NB4 (cell line): ENCODE results near the gene MSGN1.

Source experiments
- DNase-seq: peaks from one replicate; pipeline ENCODE4 v3.0.0; 2010; ENCODE audit warnings: low read depth
- H3K4me3 ChIP-seq: one replicate; pipeline ENCODE4 v1.5.1; 2011; ENCODE audit warnings: mild to moderate bottlenecking, low read depth, low read length, moderate library complexity
- MYC ChIP-seq: IDR thresholded peaks from 2 replicates; pipeline ENCODE4 v1.6.1; 2011; ENCODE audit warnings: low read depth, low read length
- POLR2A ChIP-seq: IDR thresholded peaks from 2 replicates; pipeline ENCODE4 v1.6.1; 2011; ENCODE audit warnings: mild to moderate bottlenecking; ENCODE audit not compliant: insufficient read length; ENCODE audit errors: extremely low read depth
- TF ChIP-seq, protein P1 (sequence below): IDR thresholded peaks from one replicate; pipeline ENCODE4 v1.5.1; 2012; ENCODE audit warnings: low read depth, low read length
- TF ChIP-seq, protein P2 (sequence below): IDR thresholded peaks from 2 replicates; pipeline ENCODE4 v1.6.1; 2011; ENCODE audit warnings: low read depth, low read length

Gene MSGN1

DNA sequence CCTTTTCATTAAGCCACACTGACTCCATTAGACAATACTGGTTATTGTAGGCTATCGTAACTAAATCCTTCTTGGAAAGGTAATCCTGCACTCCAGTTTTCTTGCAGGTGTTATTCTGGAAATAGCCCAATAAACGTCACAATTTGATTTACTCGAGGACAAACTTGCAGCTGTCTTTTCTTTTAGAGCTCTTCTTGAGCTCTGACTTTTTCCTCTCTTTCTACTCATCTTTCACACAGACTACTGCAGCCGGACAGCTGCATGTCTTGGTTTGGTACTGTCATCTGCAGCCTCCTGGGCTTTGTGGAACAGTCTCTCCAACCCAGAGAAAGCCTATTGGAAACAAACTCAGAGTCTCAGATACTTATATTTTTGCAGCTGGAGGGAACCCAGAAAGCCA lies 23.0 kb upstream of the MSGN1 start:
- no peak overlapping the region for H3K4me3 ChIP-seq
- no peak for DNase-seq

DNA sequence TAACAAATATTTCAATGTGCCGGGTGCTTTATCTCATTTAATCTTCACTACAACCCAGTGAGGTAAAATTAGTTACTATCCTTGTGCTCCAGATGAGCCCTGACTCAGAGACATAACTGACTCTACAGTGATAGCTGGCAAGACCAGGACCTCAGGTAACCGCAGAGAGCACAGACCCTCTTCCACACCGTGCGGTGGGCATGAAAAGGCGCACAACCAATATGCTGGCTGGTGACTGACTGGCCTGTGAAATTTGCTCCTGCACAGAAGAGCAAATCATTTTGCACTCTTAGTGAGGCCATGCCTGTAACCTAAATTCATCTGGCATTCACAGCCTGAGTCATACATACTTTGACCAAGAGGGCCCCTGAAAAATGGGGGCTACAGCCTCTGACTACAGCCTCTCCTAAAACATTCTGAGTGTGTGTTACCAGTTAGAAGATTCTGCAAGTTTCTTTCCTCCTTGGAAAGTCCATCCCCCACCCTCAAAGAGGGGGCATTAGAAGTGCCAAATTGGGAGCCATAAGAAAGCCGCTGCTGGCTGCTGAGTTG lies 22.4 kb upstream of the MSGN1 start:
- TF ChIP-seq POLR2A (no peak), MYC (no peak)
- TF ChIP-seq, protein P1, sequence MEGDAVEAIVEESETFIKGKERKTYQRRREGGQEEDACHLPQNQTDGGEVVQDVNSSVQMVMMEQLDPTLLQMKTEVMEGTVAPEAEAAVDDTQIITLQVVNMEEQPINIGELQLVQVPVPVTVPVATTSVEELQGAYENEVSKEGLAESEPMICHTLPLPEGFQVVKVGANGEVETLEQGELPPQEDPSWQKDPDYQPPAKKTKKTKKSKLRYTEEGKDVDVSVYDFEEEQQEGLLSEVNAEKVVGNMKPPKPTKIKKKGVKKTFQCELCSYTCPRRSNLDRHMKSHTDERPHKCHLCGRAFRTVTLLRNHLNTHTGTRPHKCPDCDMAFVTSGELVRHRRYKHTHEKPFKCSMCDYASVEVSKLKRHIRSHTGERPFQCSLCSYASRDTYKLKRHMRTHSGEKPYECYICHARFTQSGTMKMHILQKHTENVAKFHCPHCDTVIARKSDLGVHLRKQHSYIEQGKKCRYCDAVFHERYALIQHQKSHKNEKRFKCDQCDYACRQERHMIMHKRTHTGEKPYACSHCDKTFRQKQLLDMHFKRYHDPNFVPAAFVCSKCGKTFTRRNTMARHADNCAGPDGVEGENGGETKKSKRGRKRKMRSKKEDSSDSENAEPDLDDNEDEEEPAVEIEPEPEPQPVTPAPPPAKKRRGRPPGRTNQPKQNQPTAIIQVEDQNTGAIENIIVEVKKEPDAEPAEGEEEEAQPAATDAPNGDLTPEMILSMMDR: no peak
- TF ChIP-seq, protein P2, sequence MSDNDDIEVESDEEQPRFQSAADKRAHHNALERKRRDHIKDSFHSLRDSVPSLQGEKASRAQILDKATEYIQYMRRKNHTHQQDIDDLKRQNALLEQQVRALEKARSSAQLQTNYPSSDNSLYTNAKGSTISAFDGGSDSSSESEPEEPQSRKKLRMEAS: no peak
- DNase-seq: no peak
- no peak overlapping the region for H3K4me3 ChIP-seq

More for the DNA sequence above, 23.0 kb upstream of the MSGN1 start:
- TF ChIP-seq, protein P1: no peak
- TF ChIP-seq, protein P2: no peak
- no peak for TF ChIP-seq MYC
- no peak for TF ChIP-seq POLR2A

DNA sequence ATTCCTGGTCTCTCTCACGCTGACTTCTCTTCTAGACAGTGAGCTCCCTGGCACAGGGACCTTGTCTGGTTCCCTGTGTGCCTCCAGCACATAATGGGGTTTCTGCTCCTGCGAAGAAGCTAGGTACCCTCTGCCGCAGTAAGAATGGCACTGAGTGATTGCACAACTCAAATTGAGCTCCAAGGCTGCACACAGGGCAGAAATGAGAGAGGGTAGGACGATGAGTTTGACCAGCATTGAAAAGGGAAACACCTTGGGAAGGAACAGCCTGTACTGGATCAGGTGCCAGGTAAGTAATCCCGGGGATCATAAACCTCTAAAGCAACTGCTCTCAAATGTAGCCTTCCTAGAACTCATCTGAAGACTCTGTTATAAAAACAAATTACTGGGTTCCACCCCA lies 21.0 kb upstream of the MSGN1 start:
- DNase-seq: no peak
- no peak overlapping the region for H3K4me3 ChIP-seq
- TF ChIP-seq, protein P2: no peak
- TF ChIP-seq POLR2A: no peak
- TF ChIP-seq, protein P1: no peak
- TF ChIP-seq MYC: no peak

DNA sequence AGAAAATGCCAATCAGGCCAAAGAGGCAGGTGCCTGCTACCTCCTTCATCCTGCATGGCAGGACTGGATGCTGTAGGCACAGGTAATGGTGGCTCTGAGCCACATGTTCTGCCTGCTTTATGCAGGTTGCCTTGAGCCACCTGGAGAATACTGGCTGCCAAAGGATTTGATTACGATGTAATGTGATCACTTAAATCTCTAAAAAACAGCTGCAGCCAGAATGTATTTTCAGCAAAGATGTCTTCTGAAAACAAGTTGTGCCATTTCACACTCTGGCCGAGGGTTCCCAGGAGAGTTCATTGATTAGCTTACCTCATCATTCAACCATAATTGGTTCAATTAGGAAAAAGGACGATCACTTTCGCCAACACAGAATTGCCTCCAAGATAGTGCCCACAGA lies 17.9 kb upstream of the MSGN1 start:
- H3K4me3 ChIP-seq: no peak overlapping the region
- DNase-seq: no peak
- no peak for TF ChIP-seq POLR2A

DNA sequence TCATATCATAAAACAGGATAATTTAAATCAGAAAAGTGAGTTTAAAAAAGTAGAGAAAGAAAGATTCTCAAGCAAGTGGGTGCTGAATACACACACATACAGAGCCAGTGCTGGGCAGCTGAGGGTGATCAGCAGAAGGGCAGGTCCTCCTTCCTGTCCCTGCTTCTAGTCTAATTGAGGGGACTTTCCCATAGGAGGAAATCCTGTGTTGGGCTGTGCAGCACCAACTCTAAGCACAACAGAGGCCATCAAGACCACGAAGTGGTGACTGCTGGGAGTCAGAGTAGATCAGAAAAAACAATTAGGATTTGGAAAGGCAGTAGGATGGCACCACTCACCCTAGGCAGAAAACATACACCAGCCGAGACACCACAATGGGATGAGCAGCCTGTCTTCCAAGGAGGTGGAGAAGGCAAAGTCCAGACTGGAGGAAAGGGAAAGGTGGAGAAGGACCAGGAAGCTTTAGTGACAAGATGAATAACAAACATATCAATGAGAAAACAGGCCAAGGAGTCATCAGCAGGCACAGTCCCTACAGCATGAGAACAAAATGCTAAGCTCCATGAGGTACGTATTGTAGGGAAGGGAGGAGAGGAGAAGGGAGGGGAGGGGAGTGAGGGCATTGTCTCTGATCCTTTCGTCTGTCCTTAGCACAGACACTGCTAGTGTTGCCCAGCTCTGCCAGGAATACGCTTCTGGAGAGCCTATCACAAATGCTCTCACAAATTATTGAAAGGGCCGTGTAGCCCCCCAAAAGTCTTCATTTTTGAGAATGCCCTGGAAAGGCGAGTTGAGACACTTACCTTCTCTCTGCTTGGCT lies 16.7 kb upstream of the MSGN1 start:
- no peak for DNase-seq
- TF ChIP-seq, protein P2: no peak
- TF ChIP-seq, protein P1: no peak
- no peak for TF ChIP-seq POLR2A
- no peak for TF ChIP-seq MYC
- H3K4me3 ChIP-seq: no peak overlapping the region

DNA sequence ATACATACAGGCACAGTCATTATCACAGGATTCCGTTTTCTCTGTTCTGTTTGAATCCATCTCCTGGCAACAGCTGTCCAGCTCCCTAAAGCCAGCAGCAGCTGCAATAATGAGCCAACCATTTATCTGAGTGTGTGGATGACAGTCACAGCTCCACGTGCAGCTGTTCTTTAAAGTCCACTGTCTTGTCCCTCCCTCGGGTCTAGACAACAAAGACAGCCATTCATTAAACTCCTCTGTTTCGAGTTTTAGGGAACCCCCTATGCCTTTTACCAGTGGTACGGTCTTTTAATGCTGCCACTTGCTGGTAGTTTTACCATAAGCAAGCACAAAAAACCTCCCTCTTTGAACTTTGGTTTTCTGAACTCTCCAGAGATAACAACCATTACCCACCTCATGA lies 16.0 kb upstream of the MSGN1 start:
- TF ChIP-seq, protein P1: no peak
- TF ChIP-seq POLR2A: no peak
- no peak for TF ChIP-seq MYC
- TF ChIP-seq, protein P2: no peak
- no peak overlapping the region for H3K4me3 ChIP-seq
- DNase-seq: no peak
